HEK293 (cell line): ENCODE data around the gene SMIM12.

Source experiments
- CTCF ChIA-PET: fragments of 350-600 bp; formaldehyde crosslinking; extraction: SDS; loops from one replicate; lab custom pipeline; 2021; ENCODE audit warnings: antibody characterized with exemption; lab: Yijun Ruan, JAX
- POLR2A ChIA-PET: fragments of 300-600 bp; formaldehyde crosslinking; extraction: SDS; loops from one replicate; lab custom pipeline; 2020; ENCODE audit warnings: antibody characterized with exemption, inconsistent platforms; lab: Yijun Ruan, JAX
- H3K27ac ChIP-seq: fragments of 200-500 bp; sonication (Bioruptor generic); 2 replicates; pipeline ENCODE4 v1.5.1; 2014; ENCODE audit warnings: low read depth, low read length, control low read depth, inconsistent platforms; ENCODE audit errors: extremely low read depth
- H3K36me3 ChIP-seq, 2 experiments: fragments of 200-500 bp in 1 of 2; sonication (Bioruptor generic) in 1 of 2; 1 replicate in 1 of 2; 2 replicates in 1 of 2; pipeline ENCODE4 v1.5.1; 2014 to 2017; ENCODE audit warnings: inconsistent platforms in 2 of 2, low read length in 2 of 2; ENCODE audit not compliant: control insufficient read depth in 2 of 2, insufficient read depth in 1 of 2
- H3K4me1 ChIP-seq: fragments of 200-500 bp; sonication (Bioruptor generic); 2 replicates; pipeline ENCODE4 v1.5.1; 2014; ENCODE audit warnings: mild to moderate bottlenecking, low read length, inconsistent platforms; ENCODE audit not compliant: control insufficient read depth, insufficient read depth
- H3K4me3 ChIP-seq: 2 replicates; pipeline ENCODE4 v1.5.1; 2011; ENCODE audit warnings: low read depth, mild to moderate bottlenecking, control low read depth, low read length, moderate library complexity
- H3K9me3 ChIP-seq: fragments of 200-500 bp; sonication (Bioruptor generic); 2 replicates; pipeline ENCODE4 v1.5.1; 2014; ENCODE audit warnings: low read depth, low read length, inconsistent platforms; ENCODE audit not compliant: control insufficient read depth, insufficient read depth
- IKZF3 ChIP-seq: fragments of 450-650 bp; IDR thresholded peaks from 2 replicates; pipeline ENCODE4 v1.5.0; 2018; ENCODE audit warnings: missing biosample characterization, mild to moderate bottlenecking, missing genetic modification characterization, moderate library complexity
- KLF10 ChIP-seq: fragments of 450-650 bp; IDR thresholded peaks from 2 replicates; pipeline ENCODE4 v1.5.1; 2018; ENCODE audit warnings: missing biosample characterization, mild to moderate bottlenecking, missing genetic modification characterization
- KLF9 ChIP-seq: fragments of 450-650 bp; formaldehyde crosslinking; IDR thresholded peaks from 2 replicates; pipeline ENCODE4 v1.5.1; 2016; ENCODE audit warnings: missing biosample characterization, missing genetic modification characterization, low read depth
- PRDM6 ChIP-seq: fragments of 450-650 bp; formaldehyde crosslinking; IDR thresholded peaks from 2 replicates; pipeline ENCODE4 v1.5.1; 2017; ENCODE audit warnings: missing biosample characterization, missing genetic modification characterization
- REST ChIP-seq: fragments of 450-650 bp; formaldehyde crosslinking; IDR thresholded peaks from 2 replicates; pipeline ENCODE4 v1.5.1; 2016; ENCODE audit warnings: missing biosample characterization, missing genetic modification characterization
- SCRT1 ChIP-seq: fragments of 450-650 bp; formaldehyde crosslinking; IDR thresholded peaks from 2 replicates; pipeline ENCODE4 v1.5.1; 2016; ENCODE audit warnings: missing biosample characterization, missing genetic modification characterization, borderline replicate concordance
- ZBTB26 ChIP-seq: fragments of 450-650 bp; formaldehyde crosslinking; optimal IDR thresholded peaks from 2 replicates; pipeline ENCODE3; 2016; ENCODE audit warnings: missing biosample characterization, mild to moderate bottlenecking, missing genetic modification characterization
- ZFP37 ChIP-seq: fragments of 450-650 bp; formaldehyde crosslinking; IDR thresholded peaks from 2 replicates; pipeline ENCODE4 v1.5.1; 2016; ENCODE audit warnings: missing biosample characterization, missing genetic modification characterization
- ZNF114 ChIP-seq: fragments of 450-650 bp; formaldehyde crosslinking; IDR thresholded peaks from 2 replicates; pipeline ENCODE4 v1.5.0; 2017; ENCODE audit warnings: missing biosample characterization, missing genetic modification characterization
- ZNF132 ChIP-seq: fragments of 450-650 bp; formaldehyde crosslinking; IDR thresholded peaks from 2 replicates; pipeline ENCODE4 v1.5.1; 2017; ENCODE audit warnings: missing biosample characterization, missing genetic modification characterization, borderline replicate concordance
- ZNF146 ChIP-seq: fragments of 450-650 bp; formaldehyde crosslinking; IDR thresholded peaks from 2 replicates; pipeline ENCODE4 v1.5.1; 2016; ENCODE audit warnings: missing biosample characterization, missing genetic modification characterization
- ZNF175 ChIP-seq: fragments of 450-650 bp; formaldehyde crosslinking; IDR thresholded peaks from 2 replicates; pipeline ENCODE4 v1.5.1; 2016; ENCODE audit warnings: missing biosample characterization, missing genetic modification characterization
- ZNF19 ChIP-seq: fragments of 450-650 bp; formaldehyde crosslinking; IDR thresholded peaks from 2 replicates; pipeline ENCODE4; 2016; ENCODE audit warnings: missing biosample characterization, missing genetic modification characterization, low read depth
- ZNF211 ChIP-seq: fragments of 450-650 bp; formaldehyde crosslinking; IDR thresholded peaks from 2 replicates; pipeline ENCODE4 v1.5.1; 2016; ENCODE audit warnings: low read depth, missing biosample characterization, missing genetic modification characterization
- ZNF223 ChIP-seq: fragments of 450-650 bp; formaldehyde crosslinking; IDR thresholded peaks from 2 replicates; pipeline ENCODE4 v1.5.1; 2016; ENCODE audit warnings: missing biosample characterization, missing genetic modification characterization
- ZNF23 ChIP-seq: fragments of 450-650 bp; formaldehyde crosslinking; IDR thresholded peaks from 2 replicates; pipeline ENCODE4 v1.5.1; 2016; ENCODE audit warnings: missing biosample characterization, missing genetic modification characterization, borderline replicate concordance
- ZNF510 ChIP-seq: fragments of 450-650 bp; formaldehyde crosslinking; IDR thresholded peaks from 2 replicates; pipeline ENCODE4 v1.5.1; 2018; ENCODE audit warnings: mild to moderate bottlenecking, missing genetic modification characterization, missing biosample characterization; ENCODE audit not compliant: insufficient replicate concordance
- ZNF513 ChIP-seq: fragments of 450-650 bp; IDR thresholded peaks from 2 replicates; pipeline ENCODE4 v1.5.1; 2018; ENCODE audit warnings: missing biosample characterization, missing genetic modification characterization
- ZNF514 ChIP-seq: fragments of 450-650 bp; formaldehyde crosslinking; IDR thresholded peaks from 2 replicates; pipeline ENCODE4 v1.5.1; 2016; ENCODE audit warnings: missing biosample characterization, missing genetic modification characterization
- ZNF529 ChIP-seq: fragments of 450-650 bp; formaldehyde crosslinking; IDR thresholded peaks from 2 replicates; pipeline ENCODE4 v1.5.1; 2017; ENCODE audit warnings: missing genetic modification characterization, missing biosample characterization; ENCODE audit not compliant: insufficient replicate concordance
- ZNF560 ChIP-seq: fragments of 450-650 bp; formaldehyde crosslinking; IDR thresholded peaks from 2 replicates; pipeline ENCODE4 v1.5.1; 2017; ENCODE audit warnings: missing biosample characterization, missing genetic modification characterization, borderline replicate concordance
- ZNF561 ChIP-seq: fragments of 450-650 bp; IDR thresholded peaks from 2 replicates; pipeline ENCODE4 v1.5.1; 2018; ENCODE audit warnings: missing biosample characterization, missing genetic modification characterization, borderline replicate concordance
- ZNF596 ChIP-seq: fragments of 450-650 bp; IDR thresholded peaks from 2 replicates; pipeline ENCODE4 v1.5.0; 2018; ENCODE audit warnings: missing biosample characterization, mild to moderate bottlenecking, missing genetic modification characterization, moderate library complexity
- ZNF600 ChIP-seq: fragments of 450-650 bp; formaldehyde crosslinking; IDR thresholded peaks from 2 replicates; pipeline ENCODE4 v1.5.1; 2016; ENCODE audit warnings: missing biosample characterization, missing genetic modification characterization
- ZXDB ChIP-seq: fragments of 450-650 bp; formaldehyde crosslinking; IDR thresholded peaks from 2 replicates; pipeline ENCODE4 v1.5.1; 2016; ENCODE audit warnings: missing biosample characterization, missing genetic modification characterization

The SMIM12 gene

GRCh38 chr1:34884961-34885360 is 25.4 kb upstream of the SMIM12 start:
- H3K9me3 ChIP-seq = no peaks in the 10 kb centered on the region
- CTCF ChIA-PET = no interaction called here
- H3K4me3 ChIP-seq = no peak overlapping the region
- POLR2A ChIA-PET = interaction anchor here (0.6 kb wide), 1 partner anchor 25 kb away, joined by 3 read pairs; the partner anchor contains the start of gene SMIM12
- H3K27ac ChIP-seq = no peak overlapping the region
- H3K36me3 ChIP-seq = no peaks in the 10 kb centered on the region
- H3K4me1 ChIP-seq = no peaks in the 10 kb centered on the region
- TF ChIP-seq ZNF132 (tag by site-specific recombination) (no peak), ZFP37 (tag by site-specific recombination) (no peak)
- TF ChIP-seq, all 188 proteins: peak for 0

- CTCF ChIA-PET = no interaction called here
Observed at GRCh38 chr1:34884536-34884935, 25.0 kb upstream of the SMIM12 start.

GRCh38 chr1:34879230-34879629 is 19.7 kb upstream of the SMIM12 start:
- H3K9me3 ChIP-seq = no peaks in the 10 kb centered on the region
- no peaks in the 10 kb centered on the region for H3K36me3 ChIP-seq
- POLR2A ChIA-PET = no interaction called here
- H3K4me1 ChIP-seq = no peaks in the 10 kb centered on the region
- H3K27ac ChIP-seq = no peak overlapping the region
- no peak overlapping the region for H3K4me3 ChIP-seq
- CTCF ChIA-PET = interaction anchor here (0.7 kb wide), 1 partner anchor 1321 kb away, joined by 4 read pairs; no protein-coding TSS in a partner anchor
- TF ChIP-seq ZNF560 (tag by site-specific recombination) (no peak), SCRT1 (tag by site-specific recombination) (no peak), ZNF529 (tag by site-specific recombination) (no peak), PRDM6 (no peak), ZNF513 (no peak), ZNF211 (tag by site-specific recombination) (no peak), ZNF19 (tag by site-specific recombination) (no peak), ZNF23 (tag by site-specific recombination) (no peak), ZNF175 (tag by site-specific recombination) (no peak), KLF9 (tag by site-specific recombination) (no peak)

More at GRCh38 chr1:34884536-34884935, 25.0 kb upstream of the SMIM12 start:
- H3K4me1 ChIP-seq = no peaks in the 10 kb centered on the region
- H3K27ac ChIP-seq = no peak overlapping the region
- H3K4me3 ChIP-seq = no peak overlapping the region
- H3K9me3 ChIP-seq = no peaks in the 10 kb centered on the region
- H3K36me3 ChIP-seq = no peaks in the 10 kb centered on the region
- TF ChIP-seq KLF10 (tag by site-specific recombination) = no peak
- TF ChIP-seq ZNF510 = no peak
- TF ChIP-seq ZXDB = no peak
- no peak for TF ChIP-seq ZNF600 (tag by site-specific recombination)
- no peak for TF ChIP-seq ZBTB26 (tag by site-specific recombination)
- no peak for TF ChIP-seq ZNF223 (tag by site-specific recombination)
- TF ChIP-seq REST (tag by site-specific recombination) = no peak
- no peak for TF ChIP-seq ZNF114 (tag by site-specific recombination)
- no peak for TF ChIP-seq KLF9 (tag by site-specific recombination)
- TF ChIP-seq ZNF596 = no peak
- no peak for TF ChIP-seq IKZF3 (tag by site-specific recombination)
- no peak for TF ChIP-seq ZFP37 (tag by site-specific recombination)
- TF ChIP-seq ZNF561 (tag by site-specific recombination) = no peak
- no peak for TF ChIP-seq ZNF146 (tag by site-specific recombination)
- no peak for TF ChIP-seq ZNF514
- TF ChIP-seq, all 188 proteins: peak for 0
- POLR2A ChIA-PET = interaction anchor here (0.6 kb wide), 2 partner anchors 28 to 64 kb away, joined by 3 read pairs; no protein-coding TSS in a partner anchor
